Liver (tissue), 9 donors: ENCODE data around the gene LAMC2. TPM values are rescaled to one million over a fixed set of nuclear protein-coding genes. Genes with fewer than 3 reads are reported as not detected.

Experiments used
- DNase-seq: peaks from one replicate; pipeline ENCODE4 v3.0.0-alpha.2; 2017; ENCODE audit warnings: low spot score
- H3K27ac ChIP-seq, 2 donors: one replicate each; pipeline ENCODE4 v1.7.0; 2013; ENCODE audit warnings: inconsistent platforms in 2 of 2, low read length in 2 of 2, control low read depth in 1 of 2, low read depth in 1 of 2, mild to moderate bottlenecking in 1 of 2
- H3K27me3 ChIP-seq, 4 donors: one replicate each; pipeline versions ENCODE4 v1.6.1 to v1.7.0; 2013; ENCODE audit warnings: low read length in 3 of 4, inconsistent platforms in 1 of 4, mild to moderate bottlenecking in 1 of 4, moderate library complexity in 1 of 4; ENCODE audit not compliant: control insufficient read depth in 4 of 4, insufficient read depth in 4 of 4
- H3K36me3 ChIP-seq, 4 donors: one replicate each; pipeline versions ENCODE4 v1.6.1 to v1.7.0; 2013; ENCODE audit warnings: low read length in 3 of 4, mild to moderate bottlenecking in 3 of 4, low read depth in 1 of 4, moderate library complexity in 1 of 4; ENCODE audit not compliant: control insufficient read depth in 4 of 4, insufficient read depth in 3 of 4
- H3K4me1 ChIP-seq, 4 donors: one replicate each; pipeline versions ENCODE4 v1.6.1 to v1.7.0; 2013; ENCODE audit warnings: low read length in 3 of 4, mild to moderate bottlenecking in 3 of 4, moderate library complexity in 1 of 4; ENCODE audit not compliant: control insufficient read depth in 4 of 4, insufficient read depth in 4 of 4
- H3K4me3 ChIP-seq, 3 donors: one replicate each; pipeline versions ENCODE4 v1.6.1 to v1.7.0; 2013; ENCODE audit warnings: low read length in 3 of 3, control low read depth in 1 of 3, low read depth in 1 of 3, mild to moderate bottlenecking in 1 of 3
- H3K9ac ChIP-seq, 2 donors: one replicate each; pipeline ENCODE4 v1.7.0; 2013; ENCODE audit warnings: low read length in 2 of 2, mild to moderate bottlenecking in 2 of 2, moderate library complexity in 2 of 2, control low read depth in 1 of 2, low read depth in 1 of 2
- H3K9me3 ChIP-seq, 4 donors: one replicate each; pipeline versions ENCODE4 v1.6.1 to v1.7.0; 2013; ENCODE audit warnings: low read length in 3 of 4; ENCODE audit not compliant: control insufficient read depth in 4 of 4
- CTCF ChIP-seq: fragments of 150-350 bp; IDR thresholded peaks from 2 replicates; pipeline ENCODE4 v1.5.1; 2017; ENCODE audit warnings: improper control_type of control experiment, low read depth, low read length; ENCODE audit not compliant: missing input control
- EGR1 ChIP-seq, 2 donors: IDR thresholded peaks; 2 replicates each; pipeline ENCODE4 v1.6.1; 2016 to 2018; ENCODE audit warnings: antibody characterized with exemption in 2 of 2, low read depth in 2 of 2
- FOXA1 ChIP-seq: IDR thresholded peaks from 2 replicates; pipeline ENCODE4 v1.6.1; 2016; ENCODE audit warnings: antibody characterized with exemption
- FOXA2 ChIP-seq: IDR thresholded peaks from 2 replicates; pipeline ENCODE4 v1.6.1; 2016; ENCODE audit warnings: antibody characterized with exemption
- GABPA ChIP-seq, 2 donors: IDR thresholded peaks in 1 of 2; conservative IDR thresholded peaks in 1 of 2; 2 replicates each; pipeline ENCODE4 v1.6.1; 2016; ENCODE audit warnings: antibody characterized with exemption in 2 of 2, mild to moderate bottlenecking in 1 of 2, moderate library complexity in 1 of 2
- HNF4A ChIP-seq, 2 donors: conservative IDR thresholded peaks; 2 replicates each; pipeline ENCODE4 v1.6.1; 2016; ENCODE audit warnings: antibody characterized with exemption in 2 of 2, mild to moderate bottlenecking in 2 of 2
- HNF4G ChIP-seq: IDR thresholded peaks from 2 replicates; pipeline ENCODE4 v1.6.1; 2016; ENCODE audit warnings: antibody characterized with exemption
- JUND ChIP-seq, 2 donors: IDR thresholded peaks; 2 replicates each; pipeline ENCODE4 v1.6.1; 2016; ENCODE audit warnings: antibody characterized with exemption in 2 of 2
- NR2F2 ChIP-seq: IDR thresholded peaks from 2 replicates; pipeline ENCODE4 v1.6.1; 2016; ENCODE audit warnings: antibody characterized with exemption
- RAD21 ChIP-seq, 2 donors: IDR thresholded peaks; 2 replicates each; pipeline ENCODE4 v1.6.1; 2016; ENCODE audit warnings: antibody characterized with exemption in 2 of 2, mild to moderate bottlenecking in 2 of 2
- RXRA ChIP-seq, 2 donors: IDR thresholded peaks; 2 replicates each; pipeline ENCODE4 v1.6.1; 2017 to 2018; ENCODE audit warnings: antibody characterized with exemption in 2 of 2, mild to moderate bottlenecking in 1 of 2
- SP1 ChIP-seq: IDR thresholded peaks from 2 replicates; pipeline ENCODE4 v1.6.1; 2018; ENCODE audit warnings: antibody characterized with exemption, mild to moderate bottlenecking
- TAF1 ChIP-seq: conservative IDR thresholded peaks from 2 replicates; pipeline ENCODE4 v1.6.1; 2016; ENCODE audit warnings: antibody characterized with exemption, mild to moderate bottlenecking
- YY1 ChIP-seq: IDR thresholded peaks from 2 replicates; pipeline ENCODE4 v1.6.1; 2016; ENCODE audit warnings: antibody characterized with exemption, mild to moderate bottlenecking
- WGBS: extraction: QIAGEN DNeasy Blood & Tissue Kit; methylation state at CpG from one replicate; pipeline ENCODE4 v1.1.7; 2013; 5-methylcytosine and 5-hydroxymethylcytosine counted together
- polyA plus RNA-seq, 2 donors: library from polyadenylated mRNA; stranded (reverse) in 1 of 2; unstranded in 1 of 2; fragments of 200-250 nt in 1 of 2; fragments of >200 nt in 1 of 2; fragmentation: Nextera tagmentation in 1 of 2; extraction: Ambion mirVana in 1 of 2; gene quantifications; one replicate each; pipeline versions ENCODE4 v1.2.1 to v1.2.3, GENCODE V29; 2013 to 2015
- total RNA-seq, 2 donors: library from RNA; depleted of rRNA; stranded (reverse); fragments of >200 nt; gene quantifications; one replicate each; pipeline ENCODE4 v1.2.3, GENCODE V29; 2014
- TF ChIP-seq, protein P1 (sequence below): IDR thresholded peaks from 2 replicates; pipeline ENCODE4 v1.6.1; 2016; ENCODE audit warnings: antibody characterized with exemption
- TF ChIP-seq, protein P2 (sequence below): IDR thresholded peaks from 2 replicates; pipeline ENCODE4 v1.6.1; 2016; ENCODE audit warnings: antibody characterized with exemption
- TF ChIP-seq, protein P3 (sequence below): IDR thresholded peaks from 2 replicates; pipeline ENCODE4 v1.6.1; 2016; ENCODE audit warnings: antibody characterized with exemption, mild to moderate bottlenecking
- donor health status: healthy.
- donor health status: healthy.
- donor health status: healthy.
- donor health status: healthy.
- donor health status: healthy.

The LAMC2 gene
- total and polyA plus RNA-seq, 4 donors, result 0.05 to 0.42 (median 0.16) TPM

DNA sequence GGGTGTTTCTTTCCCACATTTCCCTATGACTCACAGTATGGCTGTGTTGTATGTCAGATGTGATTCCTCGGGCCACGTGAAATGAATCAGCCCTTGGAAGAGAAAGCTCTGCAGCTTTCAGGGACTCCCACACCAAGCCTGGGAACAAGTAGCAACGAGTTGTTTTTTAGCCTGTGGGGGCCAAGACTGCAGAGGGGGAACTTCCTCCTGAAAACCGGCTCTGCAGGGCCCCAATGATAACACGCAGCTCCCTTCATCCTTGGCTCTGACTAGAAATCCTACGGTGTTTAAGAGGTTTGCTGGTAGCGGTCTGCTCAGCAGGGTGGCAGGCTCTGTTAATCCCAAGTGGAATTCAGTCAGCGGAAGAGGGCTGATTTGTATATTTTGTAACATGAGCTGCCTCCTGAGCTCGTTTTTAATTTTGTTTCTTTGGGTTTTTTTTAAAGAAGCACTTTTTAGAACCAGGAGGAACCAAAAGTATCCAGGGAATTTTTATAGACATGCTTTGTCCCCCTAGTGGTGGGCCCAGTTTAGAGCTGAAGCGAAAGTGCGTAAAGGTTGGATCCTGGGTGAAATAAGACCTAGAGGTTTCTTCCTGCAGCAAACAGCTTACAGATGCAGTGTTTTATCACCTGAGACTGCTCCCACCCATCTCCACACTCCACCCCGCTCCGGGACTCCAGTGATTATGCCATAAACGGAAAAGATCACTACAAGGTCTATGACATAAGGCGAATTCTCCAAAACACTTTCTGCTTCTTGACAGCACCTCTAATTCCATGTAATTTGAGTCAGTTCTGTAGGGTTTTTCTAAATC, 48.8 kb downstream of the LAMC2 start:
- peak overlapping the region; percentile 6 to 43 for H3K27ac ChIP-seq
- TF ChIP-seq EGR1 (IDR thresholded peaks at IDR 0.05; ENCODE audit: low read depth in 2 of 2) (no peak), FOXA2 (no peak), RXRA (IDR thresholded peaks at IDR 0.05) (no peak), GABPA (IDR thresholded peaks at IDR 0.05 in 1 of 2, conservative IDR thresholded peaks at IDR 0.05 in 1 of 2) (no peak), SP1 (no peak), RAD21 (IDR thresholded peaks at IDR 0.05) (peak; percentile 63 to 74), HNF4A (conservative IDR thresholded peaks at IDR 0.05) (no peak), TAF1 (no peak), NR2F2 (no peak), FOXA1 (no peak), CTCF (peak; percentile 56), JUND (IDR thresholded peaks at IDR 0.05) (peak in 1 of 2 donors; percentile 36)
- TF ChIP-seq, protein P1, sequence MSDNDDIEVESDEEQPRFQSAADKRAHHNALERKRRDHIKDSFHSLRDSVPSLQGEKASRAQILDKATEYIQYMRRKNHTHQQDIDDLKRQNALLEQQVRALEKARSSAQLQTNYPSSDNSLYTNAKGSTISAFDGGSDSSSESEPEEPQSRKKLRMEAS, result no peak
- TF ChIP-seq, protein P2, sequence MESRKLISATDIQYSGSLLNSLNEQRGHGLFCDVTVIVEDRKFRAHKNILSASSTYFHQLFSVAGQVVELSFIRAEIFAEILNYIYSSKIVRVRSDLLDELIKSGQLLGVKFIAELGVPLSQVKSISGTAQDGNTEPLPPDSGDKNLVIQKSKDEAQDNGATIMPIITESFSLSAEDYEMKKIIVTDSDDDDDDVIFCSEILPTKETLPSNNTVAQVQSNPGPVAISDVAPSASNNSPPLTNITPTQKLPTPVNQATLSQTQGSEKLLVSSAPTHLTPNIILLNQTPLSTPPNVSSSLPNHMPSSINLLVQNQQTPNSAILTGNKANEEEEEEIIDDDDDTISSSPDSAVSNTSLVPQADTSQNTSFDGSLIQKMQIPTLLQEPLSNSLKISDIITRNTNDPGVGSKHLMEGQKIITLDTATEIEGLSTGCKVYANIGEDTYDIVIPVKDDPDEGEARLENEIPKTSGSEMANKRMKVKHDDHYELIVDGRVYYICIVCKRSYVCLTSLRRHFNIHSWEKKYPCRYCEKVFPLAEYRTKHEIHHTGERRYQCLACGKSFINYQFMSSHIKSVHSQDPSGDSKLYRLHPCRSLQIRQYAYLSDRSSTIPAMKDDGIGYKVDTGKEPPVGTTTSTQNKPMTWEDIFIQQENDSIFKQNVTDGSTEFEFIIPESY, result no peak
- TF ChIP-seq, protein P3, sequence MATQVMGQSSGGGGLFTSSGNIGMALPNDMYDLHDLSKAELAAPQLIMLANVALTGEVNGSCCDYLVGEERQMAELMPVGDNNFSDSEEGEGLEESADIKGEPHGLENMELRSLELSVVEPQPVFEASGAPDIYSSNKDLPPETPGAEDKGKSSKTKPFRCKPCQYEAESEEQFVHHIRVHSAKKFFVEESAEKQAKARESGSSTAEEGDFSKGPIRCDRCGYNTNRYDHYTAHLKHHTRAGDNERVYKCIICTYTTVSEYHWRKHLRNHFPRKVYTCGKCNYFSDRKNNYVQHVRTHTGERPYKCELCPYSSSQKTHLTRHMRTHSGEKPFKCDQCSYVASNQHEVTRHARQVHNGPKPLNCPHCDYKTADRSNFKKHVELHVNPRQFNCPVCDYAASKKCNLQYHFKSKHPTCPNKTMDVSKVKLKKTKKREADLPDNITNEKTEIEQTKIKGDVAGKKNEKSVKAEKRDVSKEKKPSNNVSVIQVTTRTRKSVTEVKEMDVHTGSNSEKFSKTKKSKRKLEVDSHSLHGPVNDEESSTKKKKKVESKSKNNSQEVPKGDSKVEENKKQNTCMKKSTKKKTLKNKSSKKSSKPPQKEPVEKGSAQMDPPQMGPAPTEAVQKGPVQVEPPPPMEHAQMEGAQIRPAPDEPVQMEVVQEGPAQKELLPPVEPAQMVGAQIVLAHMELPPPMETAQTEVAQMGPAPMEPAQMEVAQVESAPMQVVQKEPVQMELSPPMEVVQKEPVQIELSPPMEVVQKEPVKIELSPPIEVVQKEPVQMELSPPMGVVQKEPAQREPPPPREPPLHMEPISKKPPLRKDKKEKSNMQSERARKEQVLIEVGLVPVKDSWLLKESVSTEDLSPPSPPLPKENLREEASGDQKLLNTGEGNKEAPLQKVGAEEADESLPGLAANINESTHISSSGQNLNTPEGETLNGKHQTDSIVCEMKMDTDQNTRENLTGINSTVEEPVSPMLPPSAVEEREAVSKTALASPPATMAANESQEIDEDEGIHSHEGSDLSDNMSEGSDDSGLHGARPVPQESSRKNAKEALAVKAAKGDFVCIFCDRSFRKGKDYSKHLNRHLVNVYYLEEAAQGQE, result no peak
- peak overlapping the region in 1 of 2 donors; percentile 6 for H3K9ac ChIP-seq

GRCh38 chr1:183235503-183235902, 49.4 kb downstream of the LAMC2 start:
- DNase-seq, result no peak
- H3K4me3 ChIP-seq, result no peak overlapping the region
- H3K4me1 ChIP-seq, result no peaks in the 10 kb centered on the region
- H3K36me3 ChIP-seq, result no peaks in the 10 kb centered on the region
- H3K9me3 ChIP-seq, result no peaks in the 10 kb centered on the region
- no peaks in the 10 kb centered on the region for H3K27me3 ChIP-seq
- H3K9ac ChIP-seq, result no peak overlapping the region
- 83% methylated on average over 14 of the region's 14 CpGs for WGBS
- peak overlapping the region in 1 of 2 donors; percentile 43 for H3K27ac ChIP-seq
- no peak for TF ChIP-seq HNF4A (conservative IDR thresholded peaks at IDR 0.05)
- no peak for TF ChIP-seq HNF4G
- TF ChIP-seq YY1, result no peak
- no peak for TF ChIP-seq EGR1 (IDR thresholded peaks at IDR 0.05; ENCODE audit: low read depth in 2 of 2)
- no peak for TF ChIP-seq SP1
- no peak for TF ChIP-seq GABPA (IDR thresholded peaks at IDR 0.05 in 1 of 2, conservative IDR thresholded peaks at IDR 0.05 in 1 of 2)
- TF ChIP-seq, protein P2, result no peak
- no peak for TF ChIP-seq TAF1
- no peak for TF ChIP-seq RAD21 (IDR thresholded peaks at IDR 0.05)
- TF ChIP-seq, protein P3, result no peak
- no peak for TF ChIP-seq FOXA2
- TF ChIP-seq JUND (IDR thresholded peaks at IDR 0.05), result no peak
- no peak for TF ChIP-seq FOXA1

More for the DNA sequence above, 48.8 kb downstream of the LAMC2 start:
- no peaks in the 10 kb centered on the region for H3K9me3 ChIP-seq
- H3K27me3 ChIP-seq, result no peaks in the 10 kb centered on the region
- DNase-seq, result no peak
- H3K36me3 ChIP-seq, result no peaks in the 10 kb centered on the region
- 44% methylated on average over 15 of the region's 15 CpGs for WGBS
- H3K4me3 ChIP-seq, result no peak overlapping the region
- H3K4me1 ChIP-seq, result no peaks in the 10 kb centered on the region
